IPS-18a (cell line): ENCODE results near the gene SOHLH2.

Source experiments
- H3K27ac ChIP-seq: one replicate; pipeline ENCODE4 v1.5.1; 2013; ENCODE audit warnings: low read length
- H3K27me3 ChIP-seq: one replicate; pipeline ENCODE4 v1.6.1; 2013; ENCODE audit warnings: mild to moderate bottlenecking, low read length; ENCODE audit not compliant: control insufficient read depth, insufficient read depth
- H3K36me3 ChIP-seq: one replicate; pipeline ENCODE4 v1.6.1; 2013; ENCODE audit warnings: low read depth, low read length; ENCODE audit not compliant: control insufficient read depth
- H3K4me1 ChIP-seq: one replicate; pipeline ENCODE4 v1.6.1; 2013; ENCODE audit warnings: low read depth, low read length; ENCODE audit not compliant: control insufficient read depth
- H3K4me3 ChIP-seq: one replicate; pipeline ENCODE4 v1.5.1; 2013; ENCODE audit warnings: low read length
- H3K9ac ChIP-seq: one replicate; pipeline ENCODE4 v1.6.1; 2013; ENCODE audit warnings: mild to moderate bottlenecking, low read length, moderate library complexity
- H3K9me3 ChIP-seq: one replicate; pipeline ENCODE4 v1.6.1; 2013; ENCODE audit warnings: low read depth, low read length; ENCODE audit not compliant: control insufficient read depth

SOHLH2 gene

DNA sequence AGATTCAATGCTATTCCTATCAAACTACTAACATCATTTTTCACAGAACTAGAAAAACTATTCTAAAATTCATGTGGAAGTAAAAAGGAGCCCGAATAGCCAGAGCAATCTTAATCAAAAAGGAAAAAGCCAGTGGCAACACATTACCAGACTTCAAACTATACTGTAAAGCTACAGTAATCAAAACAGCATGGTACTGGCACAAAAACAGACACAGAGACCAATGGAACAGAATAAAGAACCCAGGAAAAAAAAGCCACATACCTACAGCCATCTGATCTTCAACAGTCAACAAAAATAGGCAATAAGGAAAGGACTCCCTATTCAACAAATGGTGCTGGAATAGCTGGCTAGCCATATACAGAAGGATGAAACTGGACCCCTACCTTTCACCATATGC, 10.4 kb upstream of the SOHLH2 start:
- H3K27me3 ChIP-seq: no peaks in the 10 kb centered on the region
- H3K4me1 ChIP-seq: no peaks in the 10 kb centered on the region
- H3K27ac ChIP-seq: no peak overlapping the region
- peaks cover 16% of the 10 kb centered on the region for H3K9me3 ChIP-seq
- no peak overlapping the region for H3K4me3 ChIP-seq
- H3K36me3 ChIP-seq: peaks cover 3% of the 10 kb centered on the region
- no peak overlapping the region for H3K9ac ChIP-seq

DNA sequence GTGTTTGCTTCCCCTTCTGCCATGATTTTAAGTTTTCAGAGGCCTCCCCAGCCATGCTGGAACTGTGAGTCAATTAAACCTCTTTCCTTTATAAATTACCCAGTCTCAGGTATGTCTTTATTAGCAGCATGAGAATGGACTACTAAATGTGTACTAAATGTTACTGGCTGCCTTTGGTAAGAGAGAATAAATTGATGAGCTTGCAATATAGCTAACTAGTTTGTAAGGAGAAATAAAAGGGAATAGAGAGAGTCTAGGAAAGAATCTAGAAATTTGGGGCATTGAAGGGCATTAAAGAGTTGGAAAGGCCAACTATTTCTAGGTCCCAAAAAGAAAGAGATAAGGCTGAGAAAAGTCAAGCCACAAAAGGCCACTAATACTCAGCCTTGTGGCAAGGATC, 5.5 kb upstream of the SOHLH2 start:
- H3K9me3 ChIP-seq: peaks cover 8% of the 10 kb centered on the region
- H3K36me3 ChIP-seq: no peaks in the 10 kb centered on the region
- no peaks in the 10 kb centered on the region for H3K4me1 ChIP-seq
- H3K27ac ChIP-seq: no peak overlapping the region
- H3K9ac ChIP-seq: no peak overlapping the region
- no peak overlapping the region for H3K4me3 ChIP-seq
- H3K27me3 ChIP-seq: no peaks in the 10 kb centered on the region

DNA sequence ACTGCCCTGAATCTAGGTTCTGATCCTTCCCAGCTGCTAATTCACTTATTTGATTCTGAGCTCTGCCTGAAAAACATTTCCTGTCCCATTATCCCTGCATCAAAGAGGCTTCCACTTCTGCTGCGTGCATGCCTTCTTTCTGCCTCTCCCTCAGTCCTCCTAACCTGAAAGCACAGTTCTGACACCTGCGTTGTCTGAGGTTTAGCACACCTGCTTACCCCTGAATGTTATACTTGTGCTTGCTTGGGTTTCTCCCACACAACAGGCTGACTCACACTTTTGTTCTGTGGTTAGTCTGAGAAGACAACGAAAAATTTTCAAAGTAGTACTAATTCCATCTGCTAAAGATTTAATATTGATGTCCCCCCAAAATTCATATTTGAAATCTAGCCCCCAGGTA, 3.1 kb upstream of the SOHLH2 start:
- H3K36me3 ChIP-seq: no peaks in the 10 kb centered on the region
- peaks cover 5% of the 10 kb centered on the region for H3K4me1 ChIP-seq
- no peaks in the 10 kb centered on the region for H3K27me3 ChIP-seq
- H3K9ac ChIP-seq: no peak overlapping the region
- H3K4me3 ChIP-seq: no peak overlapping the region
- no peak overlapping the region for H3K27ac ChIP-seq
- H3K9me3 ChIP-seq: no peaks in the 10 kb centered on the region

DNA sequence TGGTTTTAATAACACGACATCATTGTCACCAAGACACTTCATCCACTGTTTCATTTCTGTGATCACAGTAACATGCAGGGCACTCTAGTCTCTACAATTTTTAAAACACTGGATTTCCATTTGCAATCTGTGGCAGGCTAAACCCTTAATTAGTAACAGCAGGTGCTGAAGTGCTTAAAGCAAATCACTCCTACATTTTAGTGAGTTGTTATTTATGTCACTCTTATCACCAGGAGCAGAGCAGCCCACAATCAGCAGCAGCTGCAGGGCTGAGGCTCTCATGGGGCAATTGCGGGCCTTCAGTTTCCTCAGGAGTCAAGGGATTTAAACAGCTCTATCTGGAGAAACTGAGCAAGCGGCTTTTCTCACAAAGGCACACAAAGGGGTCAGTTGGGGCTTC, 1.6 kb downstream of the SOHLH2 start:
- Histone ChIP-seq H3K9ac (no peak overlapping the region), H3K9me3 (no peaks in the 10 kb centered on the region), H3K27me3 (no peaks in the 10 kb centered on the region), H3K36me3 (no peaks in the 10 kb centered on the region), H3K4me3 (no peak overlapping the region), H3K27ac (no peak overlapping the region), H3K4me1 (peaks cover 19% of the 10 kb centered on the region)

DNA sequence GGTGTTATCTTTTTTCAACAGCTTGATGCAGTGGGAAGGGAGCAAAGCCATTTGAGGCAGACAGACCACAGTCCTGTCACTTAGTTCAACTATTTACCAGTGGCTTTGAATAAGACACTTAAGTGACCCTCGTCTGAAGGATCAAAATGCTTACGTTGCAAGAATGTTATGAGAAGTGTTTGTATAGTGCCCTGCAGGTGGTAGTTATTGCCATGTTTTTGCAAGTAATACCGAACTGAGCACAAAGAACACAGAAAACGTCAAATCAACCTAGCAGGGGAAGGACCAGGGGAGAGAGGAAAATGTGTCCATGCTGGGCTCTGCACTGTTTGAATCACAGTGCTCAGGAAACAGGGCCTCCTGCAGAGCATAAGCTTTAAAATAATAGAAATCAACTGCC, 2.8 kb downstream of the SOHLH2 start:
- H3K27ac ChIP-seq: no peak overlapping the region
- H3K9ac ChIP-seq: no peak overlapping the region
- no peaks in the 10 kb centered on the region for H3K36me3 ChIP-seq
- H3K9me3 ChIP-seq: no peaks in the 10 kb centered on the region
- H3K4me3 ChIP-seq: no peak overlapping the region
- no peaks in the 10 kb centered on the region for H3K27me3 ChIP-seq
- peaks cover 19% of the 10 kb centered on the region for H3K4me1 ChIP-seq

DNA sequence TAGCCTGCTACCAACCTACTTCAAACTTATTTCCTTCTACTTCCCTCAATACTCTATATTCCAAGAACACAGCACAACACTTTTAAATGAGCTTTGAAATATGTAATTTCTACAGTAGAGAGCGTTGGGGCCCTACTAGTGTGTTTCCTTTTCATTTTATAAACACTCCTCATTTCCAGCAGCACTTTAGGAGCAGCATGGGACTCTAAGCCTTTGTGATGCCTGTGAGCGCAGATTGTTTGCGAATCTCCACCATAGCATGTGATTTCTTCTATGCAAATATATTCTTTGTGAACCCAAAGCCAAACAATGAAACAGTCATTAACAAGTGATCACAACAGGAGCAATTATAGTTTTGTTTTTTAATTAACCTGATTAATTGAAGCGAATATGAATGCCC, 3.6 kb downstream of the SOHLH2 start:
- Histone ChIP-seq H3K27me3 (no peaks in the 10 kb centered on the region), H3K36me3 (no peaks in the 10 kb centered on the region), H3K27ac (no peak overlapping the region), H3K9me3 (no peaks in the 10 kb centered on the region), H3K9ac (no peak overlapping the region), H3K4me1 (peaks cover 19% of the 10 kb centered on the region), H3K4me3 (no peak overlapping the region)

DNA sequence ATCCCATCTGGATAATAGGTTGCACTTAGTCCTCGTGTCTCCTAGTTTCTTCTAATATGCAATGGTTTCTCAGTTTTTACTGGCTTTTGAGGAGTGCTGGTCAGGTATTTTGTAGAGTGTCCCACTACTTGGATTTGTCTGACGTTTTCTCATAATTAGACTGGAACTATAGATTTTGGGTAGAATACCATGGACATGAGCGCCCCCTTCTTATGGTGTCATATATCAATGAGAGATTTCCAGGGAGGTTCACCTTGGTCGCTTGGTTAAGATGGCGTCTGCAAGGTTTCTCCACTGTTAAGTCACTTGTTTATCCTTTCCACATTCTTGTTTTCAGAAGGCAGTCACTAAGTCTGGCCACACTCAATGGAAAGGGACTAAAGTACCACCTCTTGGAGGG, 6.7 kb downstream of the SOHLH2 start:
- no peaks in the 10 kb centered on the region for H3K36me3 ChIP-seq
- no peaks in the 10 kb centered on the region for H3K27me3 ChIP-seq
- H3K4me3 ChIP-seq: no peak overlapping the region
- no peak overlapping the region for H3K9ac ChIP-seq
- H3K9me3 ChIP-seq: no peaks in the 10 kb centered on the region
- H3K27ac ChIP-seq: no peak overlapping the region
- peaks cover 16% of the 10 kb centered on the region for H3K4me1 ChIP-seq

DNA sequence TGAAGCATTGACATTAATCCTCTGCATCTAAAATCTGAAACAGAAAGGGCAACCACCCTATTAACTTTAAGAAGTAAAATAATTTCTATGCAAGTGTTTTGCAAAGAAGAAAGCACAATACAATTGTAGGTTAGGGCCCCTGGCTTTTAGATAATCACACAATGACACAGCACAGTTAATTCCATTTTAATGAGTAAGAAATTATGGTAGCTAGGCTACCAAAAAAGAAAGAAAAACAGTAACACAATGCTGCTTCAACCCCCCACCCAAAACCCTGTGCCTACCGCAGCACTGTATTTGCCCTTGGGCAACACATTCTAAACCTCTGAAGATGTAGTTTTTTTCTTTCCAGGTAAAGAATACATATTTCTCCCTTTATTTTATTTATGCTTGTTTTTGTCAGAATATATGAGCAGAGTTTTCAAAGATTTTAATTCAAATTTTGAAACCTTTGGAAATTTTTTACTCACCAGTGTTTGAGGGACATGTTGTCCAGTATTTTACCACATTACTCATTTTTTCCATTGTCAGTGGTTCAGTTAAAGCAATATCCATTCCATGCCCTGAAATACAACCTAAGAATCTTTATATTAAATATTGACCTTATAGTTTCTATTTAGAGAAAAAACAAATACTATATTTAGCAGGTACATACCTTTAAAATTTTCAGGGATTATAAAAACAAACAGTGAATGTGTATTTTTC, 21.1 kb downstream of the SOHLH2 start:
- H3K9me3 ChIP-seq: no peaks in the 10 kb centered on the region
- H3K36me3 ChIP-seq: no peaks in the 10 kb centered on the region
- no peaks in the 10 kb centered on the region for H3K27me3 ChIP-seq
- no peak overlapping the region for H3K4me3 ChIP-seq
- H3K4me1 ChIP-seq: no peaks in the 10 kb centered on the region
- no peak overlapping the region for H3K27ac ChIP-seq
- H3K9ac ChIP-seq: no peak overlapping the region

DNA sequence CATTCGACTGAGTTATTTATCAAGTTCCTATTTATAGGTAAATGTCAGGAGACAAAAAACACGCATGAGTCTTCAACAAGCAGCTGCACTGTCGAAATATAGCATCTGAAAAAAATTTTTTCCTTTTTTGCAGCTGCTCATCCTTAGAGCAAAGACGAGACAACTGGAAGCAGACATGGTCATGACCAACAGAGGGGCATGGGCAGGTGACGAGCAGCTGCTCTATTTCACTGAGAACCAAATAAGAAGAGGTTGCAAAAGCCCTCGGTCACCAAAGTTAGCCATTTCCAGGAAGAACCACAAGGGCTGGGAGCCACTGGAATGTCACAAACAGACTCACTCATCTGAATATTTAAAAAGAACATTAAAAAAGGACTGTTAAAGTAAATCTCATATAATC, 22.2 kb downstream of the SOHLH2 start:
- Histone ChIP-seq H3K9ac (no peak overlapping the region), H3K27me3 (no peaks in the 10 kb centered on the region), H3K36me3 (no peaks in the 10 kb centered on the region), H3K27ac (no peak overlapping the region), H3K4me1 (no peaks in the 10 kb centered on the region), H3K9me3 (no peaks in the 10 kb centered on the region), H3K4me3 (no peak overlapping the region)

DNA sequence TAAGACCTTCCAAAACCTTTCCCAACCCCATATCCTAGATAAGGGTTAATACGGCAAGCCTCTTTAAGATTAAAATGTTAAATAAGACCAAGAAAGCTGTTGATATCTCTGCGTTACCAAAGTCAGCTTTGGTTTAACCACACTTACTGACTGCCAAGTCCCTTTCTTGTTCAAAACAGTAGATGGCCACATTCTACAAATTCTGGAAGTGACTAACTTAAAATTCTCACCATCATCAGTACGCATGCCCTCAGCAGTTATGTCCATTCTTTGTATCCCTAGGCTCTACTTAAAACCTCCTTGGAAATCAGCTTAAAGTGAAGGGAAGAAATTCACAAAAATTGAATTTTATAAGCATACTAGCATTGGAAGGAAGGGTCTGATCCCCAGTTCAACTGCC, 23.6 kb downstream of the SOHLH2 start:
- Histone ChIP-seq H3K9ac (no peak overlapping the region), H3K9me3 (no peaks in the 10 kb centered on the region), H3K4me1 (no peaks in the 10 kb centered on the region), H3K27ac (no peak overlapping the region), H3K36me3 (no peaks in the 10 kb centered on the region), H3K4me3 (no peak overlapping the region), H3K27me3 (no peaks in the 10 kb centered on the region)

DNA sequence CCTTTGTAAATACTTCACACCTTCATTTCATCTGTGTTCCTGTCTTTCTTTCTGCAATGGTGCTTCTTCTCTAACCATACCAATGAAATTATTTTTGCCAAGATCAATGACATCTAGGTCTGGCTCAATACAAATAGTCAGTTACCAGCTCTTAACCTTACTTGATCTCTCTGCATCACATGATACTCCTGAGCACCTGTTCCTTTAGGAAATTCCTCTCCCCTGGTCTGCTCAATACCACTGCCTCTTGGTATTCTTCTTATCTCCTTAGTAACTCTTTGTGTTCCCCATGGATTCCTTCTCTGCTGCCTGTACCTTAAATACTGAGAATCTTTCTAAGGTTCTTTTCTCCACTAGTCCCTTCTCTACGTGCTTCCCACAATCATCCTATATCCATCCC, 25.9 kb downstream of the SOHLH2 start:
- no peaks in the 10 kb centered on the region for H3K36me3 ChIP-seq
- H3K4me3 ChIP-seq: no peak overlapping the region
- no peaks in the 10 kb centered on the region for H3K9me3 ChIP-seq
- no peak overlapping the region for H3K27ac ChIP-seq
- no peak overlapping the region for H3K9ac ChIP-seq
- H3K4me1 ChIP-seq: no peaks in the 10 kb centered on the region
- no peaks in the 10 kb centered on the region for H3K27me3 ChIP-seq

DNA sequence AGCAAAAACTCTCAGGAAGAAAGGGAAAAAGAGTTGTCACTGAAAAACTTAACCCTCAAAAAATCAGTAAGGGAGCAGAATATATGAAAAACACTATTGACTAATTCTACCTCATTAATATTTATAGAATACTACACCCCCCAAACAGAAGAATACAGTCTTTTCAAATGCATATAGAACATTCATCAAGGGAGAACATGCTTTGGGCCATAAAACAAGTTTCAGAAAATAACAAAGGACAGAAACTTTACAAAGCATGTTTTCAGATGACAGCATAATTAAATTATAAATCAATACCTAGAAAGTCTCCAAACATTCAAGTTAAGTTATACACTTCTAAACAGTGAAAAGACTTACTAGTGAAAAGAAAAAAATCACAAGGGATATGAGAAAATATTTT, 30.5 kb downstream of the SOHLH2 start:
- Histone ChIP-seq H3K27me3 (no peaks in the 10 kb centered on the region), H3K4me1 (no peaks in the 10 kb centered on the region), H3K9me3 (no peaks in the 10 kb centered on the region), H3K4me3 (no peak overlapping the region), H3K27ac (no peak overlapping the region), H3K36me3 (no peaks in the 10 kb centered on the region), H3K9ac (no peak overlapping the region)
